HEK293 (cell line): ENCODE results near the gene MON1B.

Source experiments
- BCL11B ChIP-seq: fragments of 450-650 bp; formaldehyde crosslinking; IDR thresholded peaks from 2 replicates; pipeline ENCODE4 v1.5.1; 2016; ENCODE audit warnings: low read depth, missing biosample characterization, missing genetic modification characterization
- HOXD13 ChIP-seq: sonication (generic); formaldehyde crosslinking; IDR thresholded peaks from 2 replicates; pipeline ENCODE4 v1.8.0; 2022; ENCODE audit warnings: missing genetic modification reagents, borderline replicate concordance
- KLF7 ChIP-seq: fragments of 450-650 bp; formaldehyde crosslinking; IDR thresholded peaks from 2 replicates; pipeline ENCODE4 v1.5.1; 2016; ENCODE audit warnings: missing biosample characterization, missing genetic modification characterization, borderline replicate concordance
- KLF8 ChIP-seq: fragments of 450-650 bp; formaldehyde crosslinking; IDR thresholded peaks from 2 replicates; pipeline ENCODE4 v1.5.1; 2016; ENCODE audit warnings: missing biosample characterization, missing genetic modification characterization
- PRDM6 ChIP-seq: fragments of 450-650 bp; formaldehyde crosslinking; IDR thresholded peaks from 2 replicates; pipeline ENCODE4 v1.5.1; 2017; ENCODE audit warnings: missing biosample characterization, missing genetic modification characterization
- SALL2 ChIP-seq: fragments of 450-650 bp; formaldehyde crosslinking; IDR thresholded peaks from 2 replicates; pipeline ENCODE4 v1.5.0; 2017; ENCODE audit warnings: missing biosample characterization, mild to moderate bottlenecking, missing genetic modification characterization, borderline replicate concordance
- TRIM28 ChIP-seq: IDR thresholded peaks from 2 replicates; pipeline ENCODE4 v1.6.1; 2011; ENCODE audit warnings: low read length, control low read depth, borderline replicate concordance
- YY2 ChIP-seq: fragments of 450-650 bp; formaldehyde crosslinking; IDR thresholded peaks from 2 replicates; pipeline ENCODE4 v1.5.1; 2016; ENCODE audit warnings: missing biosample characterization, missing genetic modification characterization
- ZBTB6 ChIP-seq: fragments of 450-650 bp; formaldehyde crosslinking; IDR thresholded peaks from 2 replicates; pipeline ENCODE4 v1.5.1; 2017; ENCODE audit warnings: missing biosample characterization, missing genetic modification characterization
- ZFHX2 ChIP-seq: fragments of 450-650 bp; formaldehyde crosslinking; conservative IDR thresholded peaks from 2 replicates; pipeline ENCODE4 v1.5.1; 2016; ENCODE audit warnings: missing biosample characterization, missing genetic modification characterization
- ZNF280C ChIP-seq: fragments of 450-650 bp; formaldehyde crosslinking; IDR thresholded peaks from 2 replicates; pipeline ENCODE4 v1.5.1; 2016; ENCODE audit warnings: missing biosample characterization, missing genetic modification characterization
- ZNF324 ChIP-seq: fragments of 450-650 bp; formaldehyde crosslinking; IDR thresholded peaks from 2 replicates; pipeline ENCODE4 v1.5.1; 2016; ENCODE audit warnings: missing biosample characterization, missing genetic modification characterization
- ZNF501 ChIP-seq: fragments of 450-650 bp; formaldehyde crosslinking; IDR thresholded peaks from 2 replicates; pipeline ENCODE4 v1.5.1; 2016; ENCODE audit warnings: missing biosample characterization, missing genetic modification characterization
- ZNF561 ChIP-seq: fragments of 450-650 bp; IDR thresholded peaks from 2 replicates; pipeline ENCODE4 v1.5.1; 2018; ENCODE audit warnings: missing biosample characterization, missing genetic modification characterization, borderline replicate concordance
- ZNF600 ChIP-seq: fragments of 450-650 bp; formaldehyde crosslinking; IDR thresholded peaks from 2 replicates; pipeline ENCODE4 v1.5.1; 2016; ENCODE audit warnings: missing biosample characterization, missing genetic modification characterization
- ZNF623 ChIP-seq: fragments of 450-650 bp; formaldehyde crosslinking; IDR thresholded peaks from 2 replicates; pipeline ENCODE4 v1.5.1; 2016; ENCODE audit warnings: missing biosample characterization, missing genetic modification characterization
- ZNF629 ChIP-seq: fragments of 450-650 bp; formaldehyde crosslinking; IDR thresholded peaks from 2 replicates; pipeline ENCODE4 v1.5.1; 2017; ENCODE audit warnings: missing biosample characterization, missing genetic modification characterization
- ZNF654 ChIP-seq: fragments of 450-650 bp; formaldehyde crosslinking; IDR thresholded peaks from 2 replicates; pipeline ENCODE4 v1.5.1; 2016; ENCODE audit warnings: low read depth, missing biosample characterization, missing genetic modification characterization
- ZNF660 ChIP-seq: fragments of 450-650 bp; IDR thresholded peaks from 2 replicates; pipeline ENCODE4 v1.5.1; 2018; ENCODE audit warnings: missing biosample characterization, mild to moderate bottlenecking, missing genetic modification characterization
- ZNF692 ChIP-seq: fragments of 450-650 bp; formaldehyde crosslinking; IDR thresholded peaks from 2 replicates; pipeline ENCODE4 v1.5.1; 2016; ENCODE audit warnings: missing biosample characterization, missing genetic modification characterization
- ZNF843 ChIP-seq: fragments of 450-650 bp; formaldehyde crosslinking; IDR thresholded peaks from 2 replicates; pipeline ENCODE4 v1.5.1; 2016; ENCODE audit warnings: missing biosample characterization, missing genetic modification characterization
- ZSCAN30 ChIP-seq: fragments of 450-650 bp; IDR thresholded peaks from 2 replicates; pipeline ENCODE4 v1.5.1; 2018; ENCODE audit warnings: missing biosample characterization, mild to moderate bottlenecking, missing genetic modification characterization, moderate library complexity
- TF ChIP-seq, protein P1 (sequence below): fragments of 450-650 bp; formaldehyde crosslinking; IDR thresholded peaks from 2 replicates; pipeline ENCODE4 v1.5.1; 2016; ENCODE audit warnings: missing biosample characterization, missing genetic modification characterization
- TF ChIP-seq, protein P2 (sequence below): fragments of 450-650 bp; formaldehyde crosslinking; conservative IDR thresholded peaks from 2 replicates; pipeline ENCODE4 v1.5.1; 2016; ENCODE audit warnings: low read depth, missing biosample characterization, missing genetic modification characterization

Gene MON1B

GRCh38 chr16:77236063-77236511, 45.1 kb downstream of the MON1B start (continued):
- TF ChIP-seq, protein P1, sequence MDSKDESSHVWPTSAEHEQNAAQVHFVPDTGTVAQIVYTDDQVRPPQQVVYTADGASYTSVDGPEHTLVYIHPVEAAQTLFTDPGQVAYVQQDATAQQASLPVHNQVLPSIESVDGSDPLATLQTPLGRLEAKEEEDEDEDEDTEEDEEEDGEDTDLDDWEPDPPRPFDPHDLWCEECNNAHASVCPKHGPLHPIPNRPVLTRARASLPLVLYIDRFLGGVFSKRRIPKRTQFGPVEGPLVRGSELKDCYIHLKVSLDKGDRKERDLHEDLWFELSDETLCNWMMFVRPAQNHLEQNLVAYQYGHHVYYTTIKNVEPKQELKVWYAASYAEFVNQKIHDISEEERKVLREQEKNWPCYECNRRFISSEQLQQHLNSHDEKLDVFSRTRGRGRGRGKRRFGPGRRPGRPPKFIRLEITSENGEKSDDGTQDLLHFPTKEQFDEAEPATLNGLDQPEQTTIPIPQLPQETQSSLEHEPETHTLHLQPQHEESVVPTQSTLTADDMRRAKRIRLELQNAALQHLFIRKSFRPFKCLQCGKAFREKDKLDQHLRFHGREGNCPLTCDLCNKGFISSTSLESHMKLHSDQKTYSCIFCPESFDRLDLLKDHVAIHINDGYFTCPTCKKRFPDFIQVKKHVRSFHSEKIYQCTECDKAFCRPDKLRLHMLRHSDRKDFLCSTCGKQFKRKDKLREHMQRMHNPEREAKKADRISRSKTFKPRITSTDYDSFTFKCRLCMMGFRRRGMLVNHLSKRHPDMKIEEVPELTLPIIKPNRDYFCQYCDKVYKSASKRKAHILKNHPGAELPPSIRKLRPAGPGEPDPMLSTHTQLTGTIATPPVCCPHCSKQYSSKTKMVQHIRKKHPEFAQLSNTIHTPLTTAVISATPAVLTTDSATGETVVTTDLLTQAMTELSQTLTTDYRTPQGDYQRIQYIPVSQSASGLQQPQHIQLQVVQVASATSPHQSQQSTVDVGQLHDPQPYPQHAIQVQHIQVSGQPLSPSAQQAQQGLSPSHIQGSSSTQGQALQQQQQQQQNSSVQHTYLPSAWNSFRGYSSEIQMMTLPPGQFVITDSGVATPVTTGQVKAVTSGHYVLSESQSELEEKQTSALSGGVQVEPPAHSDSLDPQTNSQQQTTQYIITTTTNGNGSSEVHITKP (tag by site-specific recombination), result peak; percentile 66
- TF ChIP-seq ZNF623 (tag by site-specific recombination) (0 out of 2 replicates have a peak, but pooled peaks have one; percentile 8), ZFHX2 (tag by site-specific recombination) (peak; percentile 75), ZNF660 (tag by site-specific recombination) (peak; percentile 93), ZNF600 (tag by site-specific recombination) (0 out of 2 replicates have a peak, but pooled peaks have one; percentile 21), ZNF501 (tag by site-specific recombination) (0 out of 2 replicates have a peak, but pooled peaks have one; percentile 38), SALL2 (tag by site-specific recombination) (no peak), ZNF324 (tag by site-specific recombination) (peak; percentile 64; the same call in 1 of the 2 replicates), BCL11B (no peak), PRDM6 (tag by site-specific recombination) (no peak), ZSCAN30 (tag by site-specific recombination) (peak; percentile 89; the same call in 1 of the 2 replicates), ZNF843 (tag by site-specific recombination) (0 out of 2 replicates have a peak, but pooled peaks have one; percentile 31), ZNF629 (0 out of 2 replicates have a peak, but pooled peaks have one; percentile 40), KLF7 (tag by site-specific recombination) (no peak), TRIM28 (no peak), KLF8 (peak; percentile 40; the same call in 1 of the 2 replicates), ZNF692 (tag by site-specific recombination) (peak; percentile 77), ZNF280C (tag by site-specific recombination) (no peak), YY2 (tag by site-specific recombination) (0 out of 2 replicates have a peak, but pooled peaks have one; percentile 15), ZNF561 (tag by site-specific recombination) (peak; percentile 41; the same call in 1 of the 2 replicates), HOXD13 (CRISPR knock-in tag) (no peak), ZBTB6 (tag by site-specific recombination) (0 out of 2 replicates have a peak, but pooled peaks have one; percentile 16), ZNF654 (peak; percentile 99)
- TF ChIP-seq, protein P2, sequence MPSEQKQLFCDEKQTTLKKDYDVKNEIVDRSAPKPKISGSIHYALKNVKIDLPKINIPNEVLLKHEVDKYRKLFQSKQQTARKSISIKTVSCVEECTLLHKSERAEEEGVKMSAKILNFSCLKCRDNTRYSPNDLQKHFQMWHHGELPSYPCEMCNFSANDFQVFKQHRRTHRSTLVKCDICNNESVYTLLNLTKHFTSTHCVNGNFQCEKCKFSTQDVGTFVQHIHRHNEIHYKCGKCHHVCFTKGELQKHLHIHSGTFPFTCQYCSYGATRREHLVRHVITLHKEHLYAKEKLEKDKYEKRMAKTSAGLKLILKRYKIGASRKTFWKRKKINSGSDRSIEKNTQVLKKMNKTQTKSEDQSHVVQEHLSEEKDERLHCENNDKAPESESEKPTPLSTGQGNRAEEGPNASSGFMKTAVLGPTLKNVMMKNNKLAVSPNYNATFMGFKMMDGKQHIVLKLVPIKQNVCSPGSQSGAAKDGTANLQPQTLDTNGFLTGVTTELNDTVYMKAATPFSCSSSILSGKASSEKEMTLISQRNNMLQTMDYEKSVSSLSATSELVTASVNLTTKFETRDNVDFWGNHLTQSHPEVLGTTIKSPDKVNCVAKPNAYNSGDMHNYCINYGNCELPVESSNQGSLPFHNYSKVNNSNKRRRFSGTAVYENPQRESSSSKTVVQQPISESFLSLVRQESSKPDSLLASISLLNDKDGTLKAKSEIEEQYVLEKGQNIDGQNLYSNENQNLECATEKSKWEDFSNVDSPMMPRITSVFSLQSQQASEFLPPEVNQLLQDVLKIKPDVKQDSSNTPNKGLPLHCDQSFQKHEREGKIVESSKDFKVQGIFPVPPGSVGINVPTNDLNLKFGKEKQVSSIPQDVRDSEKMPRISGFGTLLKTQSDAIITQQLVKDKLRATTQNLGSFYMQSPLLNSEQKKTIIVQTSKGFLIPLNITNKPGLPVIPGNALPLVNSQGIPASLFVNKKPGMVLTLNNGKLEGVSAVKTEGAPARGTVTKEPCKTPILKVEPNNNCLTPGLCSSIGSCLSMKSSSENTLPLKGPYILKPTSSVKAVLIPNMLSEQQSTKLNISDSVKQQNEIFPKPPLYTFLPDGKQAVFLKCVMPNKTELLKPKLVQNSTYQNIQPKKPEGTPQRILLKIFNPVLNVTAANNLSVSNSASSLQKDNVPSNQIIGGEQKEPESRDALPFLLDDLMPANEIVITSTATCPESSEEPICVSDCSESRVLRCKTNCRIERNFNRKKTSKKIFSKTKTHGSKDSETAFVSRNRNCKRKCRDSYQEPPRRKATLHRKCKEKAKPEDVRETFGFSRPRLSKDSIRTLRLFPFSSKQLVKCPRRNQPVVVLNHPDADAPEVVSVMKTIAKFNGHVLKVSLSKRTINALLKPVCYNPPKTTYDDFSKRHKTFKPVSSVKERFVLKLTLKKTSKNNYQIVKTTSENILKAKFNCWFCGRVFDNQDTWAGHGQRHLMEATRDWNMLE (tag by site-specific recombination), result peak; percentile 22; the same call in 1 of the 2 replicates
